H1 (cell line): Measurements from ENCODE around the gene IL2. TPM values are rescaled to one million over a fixed set of nuclear protein-coding genes. Genes with fewer than 3 reads are reported as not detected.

Experiments used
- CHD7 ChIP-seq: fragments of 300-600 bp; sonication (generic); IDR thresholded peaks from 2 replicates; pipeline ENCODE4 v1.7.1; 2012; ENCODE audit warnings: low read length, moderate library complexity, mild to moderate bottlenecking, inconsistent platforms; ENCODE audit not compliant: insufficient replicate concordance
- JUN ChIP-seq: IDR thresholded peaks from 2 replicates; pipeline ENCODE4 v1.6.1; 2011; ENCODE audit warnings: low read depth, mild to moderate bottlenecking, improper control_type of control experiment, low read length
- JUND ChIP-seq: IDR thresholded peaks from 2 replicates; pipeline ENCODE4 v1.6.1; 2011; ENCODE audit warnings: mild to moderate bottlenecking, improper control_type of control experiment, low read length
- KDM5A ChIP-seq: fragments of 200-600 bp; IDR thresholded peaks from 2 replicates; pipeline ENCODE4 v1.7.1; 2012; ENCODE audit warnings: mild to moderate bottlenecking, low read length, inconsistent platforms, mixed read lengths
- POLR2A ChIP-seq, 2 experiments: IDR thresholded peaks; 1 replicate in 1 of 2; 2 replicates in 1 of 2; pipeline ENCODE4 v1.6.1; 2011; ENCODE audit warnings: low read depth in 2 of 2, low read length in 2 of 2, mild to moderate bottlenecking in 2 of 2; ENCODE audit errors: control extremely low read depth in 1 of 2
- SRF ChIP-seq: IDR thresholded peaks from 2 replicates; pipeline ENCODE4 v1.6.1; 2011; ENCODE audit warnings: mild to moderate bottlenecking, low read depth, low read length, moderate library complexity
- polyA plus RNA-seq, 7 experiments: library from polyadenylated mRNA; depleted of rRNA in 3 of 7; stranded (reverse) in 5 of 7; unstranded in 2 of 7; fragments of >200 nt in 5 of 7; fragments of 200-250 nt in 2 of 7; gene quantifications; 1 replicate in 5 of 7; 2 replicates in 1 of 7; 4 replicates in 1 of 7; pipeline versions ENCODE4 v1.2.1 to v1.2.3, GENCODE V29; 2011 to 2013; ENCODE audit warnings: missing spikeins in 2 of 7, mixed read lengths in 2 of 7
- total RNA-seq: library from RNA; stranded (reverse); fragmentation: NEBNext Ultra II Directional; extraction: Animal tissue kit (Norgen Biotek cat#: 25700); gene quantifications from 2 replicates; pipeline ENCODE4 v1.2.1, GENCODE V29; 2021

Gene IL2
- total and polyA plus RNA-seq, 2 of the 8 experiments (the other 6 are each of a cell fraction or from before 2014, with no cell fraction given) = not detected

- TF ChIP-seq CHD7 (no peak), POLR2A (IDR thresholded peaks at IDR 0.05; ENCODE audit: control extremely low read depth in 1 of 2, low read depth in 2 of 2, low read length in 2 of 2) (no peak), SRF (no peak), JUN (no peak), KDM5A (no peak), JUND (no peak)
Observed at GRCh38 chr4:122469457-122469856, 12.9 kb upstream of the IL2 start (continued).
